ENCODE measurements around the gene TEKT2.

DNA sequence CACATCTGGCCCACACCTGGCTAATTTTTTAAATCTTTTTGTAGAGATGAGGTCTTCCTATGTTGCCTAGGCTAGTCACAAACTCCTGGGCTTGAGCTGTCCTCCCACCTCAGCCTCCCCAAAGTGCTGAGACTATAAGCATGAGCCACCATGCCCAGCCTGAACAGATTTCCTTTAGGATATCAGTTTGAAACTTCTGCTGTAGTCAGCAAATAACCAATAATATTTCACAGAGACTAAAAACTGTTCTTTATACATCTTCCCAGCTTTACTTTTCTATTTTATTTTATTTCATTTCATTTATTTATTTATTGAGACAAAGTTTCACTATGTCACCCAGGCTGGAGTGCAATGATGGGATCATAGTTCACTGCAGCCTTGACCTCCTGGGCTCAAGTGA lies 29.9 kb upstream of the TEKT2 start:
- TF ChIP-seq CTCF (IDR thresholded peaks at IDR 0.05) (no peak), POLR2A (IDR thresholded peaks at IDR 0.05) (no peak), POLR2AphosphoS5 (IDR thresholded peaks at IDR 0.05) (no peak), EP300 (IDR thresholded peaks at IDR 0.05) (no peak)
